ENCODE results near the gene NEGR1.

DNA sequence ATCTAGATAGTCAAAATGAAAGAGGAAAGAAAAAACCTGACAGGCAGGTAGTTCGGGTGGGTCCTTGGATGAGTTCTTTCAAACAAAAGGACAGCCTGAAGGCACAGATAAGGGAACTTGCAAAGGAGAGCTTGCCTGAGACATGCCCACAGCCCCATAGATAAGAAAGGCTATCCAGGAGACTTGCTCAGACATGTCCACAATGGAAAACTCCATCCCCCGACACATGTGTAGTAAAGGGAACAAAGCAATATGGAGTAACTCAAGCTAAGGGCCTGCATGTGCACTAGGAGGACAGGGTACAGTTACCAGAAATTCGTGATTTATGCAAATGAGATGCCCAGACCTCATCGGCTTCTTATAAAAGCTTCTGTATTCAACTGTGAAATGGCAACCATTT lies 281.5 kb downstream of the NEGR1 start:
- TF ChIP-seq, protein P1, sequence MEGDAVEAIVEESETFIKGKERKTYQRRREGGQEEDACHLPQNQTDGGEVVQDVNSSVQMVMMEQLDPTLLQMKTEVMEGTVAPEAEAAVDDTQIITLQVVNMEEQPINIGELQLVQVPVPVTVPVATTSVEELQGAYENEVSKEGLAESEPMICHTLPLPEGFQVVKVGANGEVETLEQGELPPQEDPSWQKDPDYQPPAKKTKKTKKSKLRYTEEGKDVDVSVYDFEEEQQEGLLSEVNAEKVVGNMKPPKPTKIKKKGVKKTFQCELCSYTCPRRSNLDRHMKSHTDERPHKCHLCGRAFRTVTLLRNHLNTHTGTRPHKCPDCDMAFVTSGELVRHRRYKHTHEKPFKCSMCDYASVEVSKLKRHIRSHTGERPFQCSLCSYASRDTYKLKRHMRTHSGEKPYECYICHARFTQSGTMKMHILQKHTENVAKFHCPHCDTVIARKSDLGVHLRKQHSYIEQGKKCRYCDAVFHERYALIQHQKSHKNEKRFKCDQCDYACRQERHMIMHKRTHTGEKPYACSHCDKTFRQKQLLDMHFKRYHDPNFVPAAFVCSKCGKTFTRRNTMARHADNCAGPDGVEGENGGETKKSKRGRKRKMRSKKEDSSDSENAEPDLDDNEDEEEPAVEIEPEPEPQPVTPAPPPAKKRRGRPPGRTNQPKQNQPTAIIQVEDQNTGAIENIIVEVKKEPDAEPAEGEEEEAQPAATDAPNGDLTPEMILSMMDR (IDR thresholded peaks at IDR 0.05; ENCODE audit: poor library complexity, severe bottlenecking): no peak
- TF ChIP-seq EZH2 (IDR thresholded peaks at IDR 0.05; ENCODE audit: borderline replicate concordance, insufficient read depth, low read length, poor library complexity, severe bottlenecking): no peak
- TF ChIP-seq EP300 (conservative IDR thresholded peaks at IDR 0.05; ENCODE audit: poor library complexity, severe bottlenecking): no peak
- no peak for TF ChIP-seq MXI1 (conservative IDR thresholded peaks at IDR 0.05; ENCODE audit: poor library complexity, severe bottlenecking)
